ENCODE data around the gene POLDIP3. TPM values are rescaled to one million over a fixed set of nuclear protein-coding genes. Genes with fewer than 3 reads are reported as not detected.
A peak's percentile ranks its signal among the peaks of the same experiment; 100 is the strongest.

POLDIP3 gene
- total and polyA plus RNA-seq, 11 donors = 13.0 to 42.7 (median 29.0) TPM

DNA sequence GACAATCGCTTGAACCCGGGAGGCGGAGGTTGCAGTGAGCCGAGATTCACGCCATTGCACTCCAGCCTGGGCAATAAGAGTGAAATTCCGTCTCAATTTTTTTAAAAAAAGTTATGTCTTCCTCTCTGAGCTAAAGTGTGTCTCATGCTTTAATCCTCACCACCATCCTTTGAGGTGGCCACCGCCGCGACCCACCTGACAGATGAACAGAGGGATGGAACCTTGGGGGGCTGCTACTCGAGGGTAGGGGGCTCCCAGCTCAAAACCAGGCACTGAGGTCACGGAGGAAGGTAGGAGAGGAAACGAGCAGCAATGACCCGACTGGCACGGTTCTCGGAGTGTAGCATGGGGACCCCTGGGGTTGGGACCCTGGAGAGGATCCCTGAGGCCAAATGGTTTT is 10.7 kb upstream of the POLDIP3 start:
- Histone ChIP-seq H3K4me3 (no peak overlapping the region), H3K4me1 (peaks cover 0 to 35% (median 18%) of the 10 kb centered on the region in 12 donors), H3K27me3 (no peaks in the 10 kb centered on the region), H3K27ac (no peak overlapping the region), H3K9me3 (no peaks in the 10 kb centered on the region), H3K36me3 (peaks cover 4 to 84% (median 77%) of the 10 kb centered on the region in 9 donors)
- ATAC-seq (no peak), DNase-seq (no peak)
- TF ChIP-seq CTCF (IDR thresholded peaks at IDR 0.05) = no peak
- no peak for TF ChIP-seq POLR2A (IDR thresholded peaks at IDR 0.05)
- 86 to 89% (median 88%) methylated on average over 15 of the region's 15 CpGs for WGBS, 4 donors
- intact Hi-C loops (cut with DNase I) = loop anchor here in 1 of 10 donors (10.0 kb wide), 1 partner anchor 189 kb away; no protein-coding TSS in a partner anchor

DNA sequence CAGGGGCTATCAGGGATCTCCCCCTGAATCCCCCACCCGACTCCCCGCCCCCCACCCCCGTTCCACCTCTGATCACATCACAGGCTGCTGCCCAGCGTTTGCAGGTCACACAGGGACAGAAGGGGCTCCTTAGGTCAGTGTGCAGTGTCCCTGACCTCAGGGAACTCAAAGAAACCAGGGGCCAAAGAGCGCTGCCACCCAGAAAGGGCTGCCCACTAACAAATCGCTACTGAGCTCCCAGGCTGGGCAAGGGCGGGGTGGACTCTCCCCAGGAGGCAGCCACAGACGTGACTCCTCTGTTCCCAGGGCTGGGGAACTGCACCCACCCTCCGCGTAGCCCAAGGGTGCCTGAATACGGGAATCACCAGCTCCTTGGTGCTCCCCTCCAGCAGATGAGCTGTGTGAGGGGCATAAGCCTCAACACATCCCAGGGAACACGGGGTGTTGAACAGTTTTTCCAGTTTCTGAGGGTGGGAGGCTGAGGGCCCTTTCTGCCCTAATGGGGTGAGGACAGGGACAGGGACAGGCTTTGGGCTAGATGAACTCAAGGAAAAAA is 9.9 kb upstream of the POLDIP3 start:
- Histone ChIP-seq H3K36me3 (peaks cover 2 to 83% (median 74%) of the 10 kb centered on the region in 9 donors), H3K9me3 (no peaks in the 10 kb centered on the region), H3K4me1 (peaks cover 0 to 35% (median 18%) of the 10 kb centered on the region in 12 donors), H3K4me3 (no peak overlapping the region), H3K27ac (peak overlapping the region in 7 of 12 donors; percentile 5 to 59 (median 27)), H3K27me3 (no peaks in the 10 kb centered on the region)
- TF ChIP-seq POLR2A (IDR thresholded peaks at IDR 0.05) (no peak), CTCF (IDR thresholded peaks at IDR 0.05) (no peak)
- ATAC-seq (no peak), DNase-seq (no peak)
- 74 to 92% (median 77%) methylated on average over 6 to 12 of the region's 12 CpGs for WGBS, 4 donors
- intact Hi-C loops (cut with DNase I) = loop anchor here in 3 of 10 donors (5.0 to 10.0 kb wide), 2 partner anchors 190 to 198 kb away; no protein-coding TSS in a partner anchor

DNA sequence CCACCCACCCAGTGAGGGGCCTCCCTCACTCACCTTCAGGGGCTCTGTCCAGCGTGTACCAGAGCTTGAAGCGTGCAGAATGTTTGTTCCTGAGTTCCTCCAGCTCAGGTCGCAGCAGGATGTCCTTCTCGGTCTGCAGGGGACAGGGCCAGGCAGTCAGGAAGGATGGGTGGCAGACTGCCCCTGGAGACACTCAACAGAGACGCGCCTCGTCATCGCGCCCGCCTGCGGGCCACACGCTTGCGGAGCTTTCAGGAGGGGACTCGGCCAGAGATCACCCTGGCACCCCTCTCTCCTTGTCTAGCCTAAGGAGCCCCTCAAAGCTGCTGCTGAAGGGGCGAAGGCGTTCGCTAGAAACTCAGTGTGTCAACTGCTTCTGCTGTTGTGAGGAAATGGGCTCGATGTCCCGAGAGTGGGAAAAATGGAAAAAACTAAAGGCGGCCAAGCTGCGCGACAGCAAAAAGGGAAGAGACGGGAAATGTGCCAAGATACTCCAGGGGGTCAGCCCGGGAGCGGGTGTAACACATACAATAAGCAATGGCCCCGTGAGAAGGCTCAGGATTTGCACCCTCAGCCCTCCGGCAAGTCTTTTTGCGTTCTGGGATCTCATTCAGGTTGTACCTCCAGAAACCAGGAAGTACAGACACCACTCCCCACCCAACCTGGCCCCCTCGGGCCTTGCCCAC is 9.2 kb upstream of the POLDIP3 start:
- peak overlapping the region in 11 of 12 donors; percentile 6 to 59 (median 42) for H3K27ac ChIP-seq
- no peak for TF ChIP-seq CTCF (IDR thresholded peaks at IDR 0.05)
- no peak for TF ChIP-seq POLR2A (IDR thresholded peaks at IDR 0.05)
- intact Hi-C loops (cut with DNase I) = loop anchor here in 3 of 10 donors (5.0 to 10.0 kb wide), 2 partner anchors 191 to 198 kb away; no protein-coding TSS in a partner anchor
- peaks cover 2 to 81% (median 74%) of the 10 kb centered on the region in 9 donors for H3K36me3 ChIP-seq
- no peaks in the 10 kb centered on the region for H3K9me3 ChIP-seq
- no peaks in the 10 kb centered on the region for H3K27me3 ChIP-seq
- no peak overlapping the region for H3K4me3 ChIP-seq
- 54 to 65% (median 60%) methylated on average over 29 of the region's 29 CpGs for WGBS, 4 donors
- H3K4me1 ChIP-seq = peaks cover 0 to 35% (median 18%) of the 10 kb centered on the region in 12 donors
- DNase-seq = peak in 1 of 5 donors; percentile 54
- ATAC-seq = peak in 1 of 4 donors; percentile 1

DNA sequence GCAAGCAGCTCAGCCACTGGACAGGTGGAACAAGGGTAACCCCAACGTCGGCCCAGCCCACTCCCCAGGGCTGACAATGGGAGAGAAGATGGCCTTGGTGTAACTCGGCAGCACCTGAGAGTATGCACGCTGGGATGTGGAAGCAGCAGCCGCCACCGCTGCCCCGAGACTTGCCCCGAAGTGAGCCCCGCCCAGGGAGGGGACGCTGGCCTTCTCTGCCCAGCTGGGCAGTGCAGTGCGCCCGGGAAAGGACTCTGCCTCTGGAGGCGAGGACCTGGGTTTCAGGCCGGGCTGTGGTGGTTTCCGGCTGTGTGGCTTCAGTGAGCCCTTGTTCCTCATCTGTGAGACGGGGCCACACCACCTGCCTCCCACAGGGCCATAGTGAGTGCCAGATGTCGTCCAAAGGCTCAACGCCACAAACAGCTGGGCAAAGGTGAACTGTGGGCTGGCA is 8.6 kb upstream of the POLDIP3 start:
- Histone ChIP-seq H3K36me3 (peaks cover 2 to 78% (median 72%) of the 10 kb centered on the region in 9 donors), H3K4me1 (peaks cover 0 to 35% (median 18%) of the 10 kb centered on the region in 12 donors), H3K27me3 (no peaks in the 10 kb centered on the region), H3K4me3 (no peak overlapping the region), H3K9me3 (no peaks in the 10 kb centered on the region), H3K27ac (peak overlapping the region in 9 of 12 donors; percentile 6 to 59 (median 42))
- ATAC-seq (no peak), DNase-seq (no peak)
- WGBS, 4 donors = 70 to 85% (median 79%) methylated on average over 10 to 18 of the region's 18 CpGs
- TF ChIP-seq POLR2A (IDR thresholded peaks at IDR 0.05) = no peak
- no peak for TF ChIP-seq CTCF (IDR thresholded peaks at IDR 0.05)
- intact Hi-C loops (cut with DNase I) = loop anchor here in 3 of 10 donors (5.0 to 10.0 kb wide), 2 partner anchors 191 to 199 kb away; no protein-coding TSS in a partner anchor
